ENCODE results near the gene CD46. TPM values are rescaled to one million over a fixed set of nuclear protein-coding genes. Genes with fewer than 3 reads are reported as not detected.

CD46 gene
- total RNA-seq, 1 experiment from 2014 or later = 86.4 TPM

DNA sequence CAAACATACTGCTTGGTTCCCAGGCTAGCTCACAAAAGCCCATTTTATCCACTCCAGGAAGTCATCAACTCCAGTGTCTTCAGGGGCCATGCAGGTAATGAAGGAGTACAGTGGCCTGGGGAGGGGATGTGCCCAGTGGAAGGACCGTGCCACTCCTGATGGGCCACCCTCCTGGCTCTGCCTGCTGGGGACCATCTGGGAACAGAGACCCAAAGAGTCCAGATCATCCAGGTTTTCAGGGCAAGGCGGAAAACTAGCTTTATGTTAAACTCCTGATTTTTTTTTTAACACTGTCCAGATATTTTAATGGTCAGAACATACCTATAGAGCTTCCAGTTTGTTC lies 75.6 kb downstream of the CD46 start:
- no peaks in the 10 kb centered on the region for H3K27me3 ChIP-seq
- H3K36me3 ChIP-seq = peaks cover 4% of the 10 kb centered on the region; the same call in 1 of the 2 replicates
- H3K4me3 ChIP-seq = no peak overlapping the region
- H3K9me3 ChIP-seq = no peaks in the 10 kb centered on the region
- DNase-seq = no peak

DNA sequence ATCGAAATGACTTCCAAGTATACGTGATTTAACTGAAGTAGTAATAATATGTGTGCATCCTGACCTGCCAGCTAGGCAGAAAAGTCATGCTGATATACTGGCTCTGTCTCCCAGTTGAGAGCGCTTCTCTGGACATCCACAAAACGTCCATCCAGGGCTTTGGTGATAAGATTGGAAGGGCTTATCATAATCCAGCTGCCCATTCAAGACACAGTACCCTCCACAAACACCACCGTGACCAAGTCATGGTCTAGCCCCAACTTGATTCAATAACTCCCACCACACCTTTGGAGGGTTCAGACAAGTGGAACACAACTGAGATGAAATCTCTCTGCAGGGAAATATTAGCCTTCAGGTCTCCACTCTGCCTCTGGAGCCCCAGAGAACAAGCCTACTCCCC lies 76.2 kb downstream of the CD46 start:
- Histone ChIP-seq H3K36me3 (peaks cover 4% of the 10 kb centered on the region; the same call in 1 of the 2 replicates), H3K27me3 (no peaks in the 10 kb centered on the region), H3K9me3 (no peaks in the 10 kb centered on the region), H3K4me3 (no peak overlapping the region)
- DNase-seq = no peak

DNA sequence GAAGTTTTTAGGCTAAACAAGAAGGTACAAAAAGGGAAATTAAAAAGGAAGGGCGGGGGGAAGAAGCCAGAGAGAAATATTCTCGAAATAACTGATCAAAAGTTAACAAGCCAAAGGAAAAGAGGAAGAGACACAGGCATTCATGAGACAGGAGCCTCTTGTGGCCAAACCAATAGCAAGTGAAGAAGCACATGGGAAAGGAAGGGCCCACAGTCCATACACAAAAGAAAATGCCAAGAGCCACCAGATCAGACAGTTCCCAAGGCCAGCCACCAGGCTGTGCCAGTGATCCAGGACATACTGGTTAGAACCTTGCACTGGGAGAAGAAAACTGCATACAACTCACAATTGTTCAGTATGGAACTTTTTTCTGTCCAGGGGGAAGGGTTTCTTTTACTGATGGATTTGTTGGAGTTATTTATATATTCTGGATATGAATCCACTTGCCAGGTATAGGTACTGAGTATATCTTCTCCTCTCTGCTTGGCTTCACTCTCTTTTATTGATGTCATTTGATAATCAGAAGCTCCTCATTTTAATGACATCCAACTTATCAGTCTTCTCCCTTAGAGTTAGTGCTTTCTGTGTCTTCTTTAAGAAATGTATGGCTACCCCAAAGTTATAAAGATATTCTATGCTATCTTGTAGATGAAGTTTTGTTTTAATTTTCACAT lies 76.8 kb downstream of the CD46 start:
- Histone ChIP-seq H3K9me3 (no peaks in the 10 kb centered on the region), H3K27me3 (no peaks in the 10 kb centered on the region), H3K4me3 (no peak overlapping the region), H3K36me3 (peaks cover 4% of the 10 kb centered on the region; the same call in 1 of the 2 replicates)
- peak; percentile 57 for DNase-seq

DNA sequence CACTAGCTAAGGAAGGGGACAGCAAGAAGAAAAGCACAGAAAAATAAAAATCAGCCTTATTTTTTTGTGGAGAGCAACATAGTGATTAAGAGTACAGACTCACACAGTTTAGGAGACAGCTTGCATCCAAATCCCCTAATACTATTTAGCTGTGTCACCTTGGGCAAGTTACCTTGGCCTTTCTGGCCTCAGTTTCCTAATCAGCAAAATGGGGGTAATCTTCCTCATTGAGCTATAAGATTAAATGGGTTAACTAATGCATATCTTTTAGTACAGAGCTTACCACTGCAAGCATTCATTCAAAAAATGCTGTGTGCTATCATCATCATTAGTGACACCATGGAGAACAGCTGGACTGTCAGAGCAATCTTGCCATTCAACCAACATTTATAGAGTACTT lies 77.7 kb downstream of the CD46 start:
- no peak for DNase-seq
- Histone ChIP-seq H3K36me3 (peaks cover 4% of the 10 kb centered on the region; the same call in 1 of the 2 replicates), H3K9me3 (no peaks in the 10 kb centered on the region), H3K4me3 (no peak overlapping the region), H3K27me3 (no peaks in the 10 kb centered on the region)

DNA sequence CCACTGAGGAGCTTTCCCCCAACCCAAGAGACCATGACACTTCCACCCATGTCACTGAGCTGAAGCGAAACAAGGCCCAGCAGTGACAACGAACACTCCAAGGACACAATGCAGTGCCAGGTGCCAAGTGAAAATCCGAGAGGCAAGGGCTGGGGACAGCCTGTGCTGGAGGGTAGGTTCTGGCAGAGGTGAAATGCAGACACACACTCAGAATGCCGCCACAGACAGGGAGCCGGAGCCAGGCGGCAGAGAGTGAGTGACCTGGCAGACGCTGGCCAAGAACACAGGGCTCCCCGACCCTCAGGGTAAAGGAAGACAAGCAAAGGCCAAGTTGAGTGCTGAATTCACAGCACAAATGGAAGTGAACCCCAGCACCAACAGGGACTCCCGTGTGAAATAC lies 78.9 kb downstream of the CD46 start:
- DNase-seq = no peak
- Histone ChIP-seq H3K36me3 (peaks cover 2% of the 10 kb centered on the region; the same call in 1 of the 2 replicates), H3K4me3 (no peak overlapping the region), H3K27me3 (no peaks in the 10 kb centered on the region), H3K9me3 (no peaks in the 10 kb centered on the region)

DNA sequence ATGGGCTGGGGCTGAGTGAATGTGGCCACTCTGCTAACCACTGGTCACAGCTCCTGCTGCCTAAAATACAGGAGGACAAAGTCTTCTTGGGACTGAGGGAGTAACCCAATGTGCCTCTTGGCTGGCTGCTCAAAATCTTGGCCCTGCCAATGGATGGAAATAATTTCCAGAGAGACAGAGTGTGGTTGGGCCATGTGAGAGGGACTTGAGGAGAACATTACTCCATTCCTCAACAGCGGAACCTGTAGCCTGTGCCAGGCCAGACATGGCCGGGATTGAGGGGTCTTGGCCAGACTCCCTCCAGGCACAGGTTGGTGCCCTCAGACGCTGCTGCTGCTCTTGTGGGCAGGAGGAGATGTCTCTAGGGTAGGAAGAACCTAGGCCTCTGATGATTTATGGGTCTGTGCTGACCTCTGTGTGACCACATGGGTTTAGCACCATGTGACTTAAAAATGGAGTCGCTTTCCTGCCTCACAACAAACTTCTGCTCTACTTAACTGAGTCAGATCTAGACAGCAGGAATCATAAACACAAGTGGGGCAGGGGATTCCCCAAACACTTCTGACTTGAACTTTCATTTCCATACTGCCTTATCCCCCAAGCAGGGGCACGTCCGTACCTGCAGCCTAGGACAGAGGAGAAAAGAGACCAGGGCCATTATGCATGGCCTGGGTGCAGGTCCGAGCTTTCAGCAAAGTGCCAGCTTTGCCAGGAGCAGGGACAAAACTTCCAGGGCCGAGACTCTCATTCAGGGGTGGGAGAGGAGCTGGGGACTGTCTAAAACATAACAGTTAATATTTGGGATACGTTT lies 79.9 kb downstream of the CD46 start:
- no peaks in the 10 kb centered on the region for H3K9me3 ChIP-seq

GRCh38 chr1:207832796-207833195 lies 80.9 kb downstream of the CD46 start:
- DNase-seq = no peak
- no peak overlapping the region for H3K4me3 ChIP-seq
- H3K36me3 ChIP-seq = peaks cover 2% of the 10 kb centered on the region; the same call in 1 of the 2 replicates
- no peaks in the 10 kb centered on the region for H3K27me3 ChIP-seq
- no peaks in the 10 kb centered on the region for H3K9me3 ChIP-seq

More for the DNA sequence above, 79.9 kb downstream of the CD46 start:
- Histone ChIP-seq H3K27me3 (no peaks in the 10 kb centered on the region), H3K36me3 (peaks cover 2% of the 10 kb centered on the region; the same call in 1 of the 2 replicates), H3K4me3 (no peak overlapping the region)
- no peak for DNase-seq

DNA sequence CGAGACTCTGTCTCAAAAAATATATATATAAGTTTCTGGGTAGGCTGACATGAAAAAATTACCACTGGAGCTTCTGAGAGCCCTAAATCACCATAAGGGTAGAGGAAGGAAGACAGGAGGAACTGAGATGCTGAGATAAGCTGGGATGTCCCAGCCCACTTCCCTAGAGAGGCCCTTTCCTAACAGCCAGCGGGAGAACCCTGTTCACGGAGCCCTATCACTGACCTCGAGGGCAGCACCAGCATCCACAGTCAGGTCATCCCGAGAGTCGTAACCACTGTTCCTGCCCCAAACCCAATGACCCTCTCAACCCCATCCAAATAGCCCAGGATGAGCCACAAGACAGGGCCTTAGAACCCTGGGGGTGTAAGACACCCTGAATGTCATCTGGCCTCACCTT lies 81.5 kb downstream of the CD46 start:
- Histone ChIP-seq H3K36me3 (peaks cover 2% of the 10 kb centered on the region), H3K27me3 (no peaks in the 10 kb centered on the region), H3K9me3 (no peaks in the 10 kb centered on the region), H3K4me3 (no peak overlapping the region)
- DNase-seq = no peak

DNA sequence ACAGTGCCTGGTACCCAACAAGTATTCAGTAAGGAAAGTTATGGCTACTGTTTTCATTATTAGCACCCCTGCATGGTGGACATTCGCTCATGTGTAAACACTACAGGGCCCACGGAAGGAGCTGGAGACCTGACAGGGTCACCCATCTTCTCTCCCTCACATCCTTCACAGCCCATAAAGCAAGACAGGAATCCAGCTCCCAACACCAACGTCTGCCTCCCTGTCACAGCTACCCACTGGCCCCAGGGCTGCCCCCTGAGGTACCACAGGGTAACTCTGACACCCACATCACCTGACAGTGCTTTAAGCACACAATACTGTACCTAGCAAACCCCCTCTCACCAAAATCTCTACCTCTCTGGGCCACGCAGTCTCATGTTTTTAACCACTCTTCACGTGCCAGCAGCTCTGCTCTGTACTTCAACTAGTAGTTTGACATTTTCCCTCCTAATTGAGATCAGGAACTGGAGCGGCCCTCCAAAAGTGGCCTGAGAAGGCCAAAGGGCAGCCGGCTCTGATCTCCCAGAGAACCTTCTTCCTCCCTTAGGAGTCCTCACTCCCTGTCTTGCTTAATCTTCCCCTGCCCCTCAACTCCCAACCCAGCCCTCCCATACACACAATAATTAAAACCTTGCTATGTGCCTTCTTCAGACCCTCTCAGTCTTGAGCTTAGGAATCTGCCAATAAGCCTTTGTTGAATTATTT lies 82.3 kb downstream of the CD46 start:
- peaks cover 2% of the 10 kb centered on the region for H3K36me3 ChIP-seq
- H3K27me3 ChIP-seq = no peaks in the 10 kb centered on the region
- DNase-seq = no peak
- H3K9me3 ChIP-seq = no peaks in the 10 kb centered on the region
- H3K4me3 ChIP-seq = no peak overlapping the region

- H3K36me3 ChIP-seq = peaks cover 2% of the 10 kb centered on the region
- no peaks in the 10 kb centered on the region for H3K27me3 ChIP-seq
- H3K4me3 ChIP-seq = no peak overlapping the region
- no peaks in the 10 kb centered on the region for H3K9me3 ChIP-seq
- DNase-seq = no peak
These were observed 84.1 kb downstream of the CD46 start for GRCh38 chr1:207835958-207836357.

DNA sequence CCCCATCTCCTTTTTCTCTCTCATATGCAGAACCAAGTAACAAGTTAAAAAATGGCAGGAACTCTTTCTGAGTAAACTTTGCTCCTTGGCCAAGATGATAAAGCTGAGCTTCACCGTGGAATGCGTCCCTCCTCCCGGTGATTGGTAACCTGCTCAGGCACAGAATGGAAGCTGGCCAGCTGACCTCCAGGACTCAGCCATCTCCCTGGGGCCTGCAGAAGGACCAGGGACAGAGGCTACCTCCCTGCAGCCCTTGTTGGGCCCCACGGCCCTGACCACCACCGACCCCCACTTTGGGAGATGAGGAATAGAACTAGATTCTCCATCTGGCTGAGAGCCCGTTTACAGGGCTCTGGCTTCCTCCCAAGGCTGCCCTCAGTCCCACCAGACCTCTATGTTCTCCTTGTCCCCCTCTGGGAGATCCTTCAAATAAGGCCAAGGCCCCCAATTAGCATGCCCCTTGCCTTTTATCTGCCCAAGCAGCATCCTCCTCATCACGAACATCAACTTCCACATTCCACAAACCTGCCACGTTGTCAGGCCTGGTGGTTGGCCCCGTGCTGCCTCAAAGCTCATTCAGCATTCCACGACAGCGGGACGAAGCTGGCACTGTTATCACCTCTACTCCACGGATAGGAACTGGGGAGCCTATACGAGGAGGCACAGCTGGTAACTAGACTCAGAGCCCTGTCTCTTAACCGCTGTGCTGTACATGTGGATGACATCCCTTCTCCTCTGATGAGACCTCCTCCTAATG lies 84.9 kb downstream of the CD46 start:
- no peak for DNase-seq
- Histone ChIP-seq H3K9me3 (no peaks in the 10 kb centered on the region), H3K4me3 (no peak overlapping the region), H3K27me3 (no peaks in the 10 kb centered on the region), H3K36me3 (peaks cover 2% of the 10 kb centered on the region)

GRCh38 chr1:207837673-207838072 lies 85.8 kb downstream of the CD46 start:
- no peak overlapping the region for H3K4me3 ChIP-seq
- H3K36me3 ChIP-seq = no peaks in the 10 kb centered on the region; the same call in 1 of the 2 replicates

GRCh38 chr1:207838156-207839082 lies 86.6 kb downstream of the CD46 start:
- no peak overlapping the region for H3K4me3 ChIP-seq
- no peak for DNase-seq
- no peaks in the 10 kb centered on the region for H3K9me3 ChIP-seq
- peaks cover 2% of the 10 kb centered on the region for H3K36me3 ChIP-seq
- no peaks in the 10 kb centered on the region for H3K27me3 ChIP-seq

More at GRCh38 chr1:207837673-207838072, 85.8 kb downstream of the CD46 start:
- no peaks in the 10 kb centered on the region for H3K9me3 ChIP-seq
- H3K27me3 ChIP-seq = no peaks in the 10 kb centered on the region
- no peak for DNase-seq

GRCh38 chr1:207839083-207839413 lies 87.2 kb downstream of the CD46 start:
- no peaks in the 10 kb centered on the region for H3K27me3 ChIP-seq
- no peaks in the 10 kb centered on the region for H3K9me3 ChIP-seq
- peaks cover 2% of the 10 kb centered on the region for H3K36me3 ChIP-seq
- no peak for DNase-seq
- H3K4me3 ChIP-seq = no peak overlapping the region

DNA sequence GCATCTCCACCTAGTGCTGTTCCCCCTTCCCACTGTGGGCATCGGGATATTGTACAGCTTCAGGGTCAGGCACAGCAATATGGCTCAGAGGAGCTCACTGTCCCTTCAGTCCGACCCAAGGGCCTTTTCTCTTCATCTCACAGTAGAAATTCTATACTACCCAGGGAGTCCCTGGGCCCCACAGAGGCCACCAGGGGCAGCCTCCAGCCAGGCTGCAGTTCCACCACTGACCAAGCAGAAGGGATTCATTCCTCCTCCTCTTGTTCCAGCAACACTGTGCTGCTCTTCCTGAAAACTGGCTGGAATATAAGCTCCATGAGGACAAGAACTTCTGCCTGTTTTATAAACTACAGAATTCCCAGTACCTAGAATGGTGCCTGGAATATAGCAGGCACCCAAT lies 88.5 kb downstream of the CD46 start:
- Histone ChIP-seq H3K9me3 (no peaks in the 10 kb centered on the region), H3K4me3 (no peak overlapping the region), H3K36me3 (peaks cover 5% of the 10 kb centered on the region), H3K27me3 (no peaks in the 10 kb centered on the region)
- DNase-seq = no peak

DNA sequence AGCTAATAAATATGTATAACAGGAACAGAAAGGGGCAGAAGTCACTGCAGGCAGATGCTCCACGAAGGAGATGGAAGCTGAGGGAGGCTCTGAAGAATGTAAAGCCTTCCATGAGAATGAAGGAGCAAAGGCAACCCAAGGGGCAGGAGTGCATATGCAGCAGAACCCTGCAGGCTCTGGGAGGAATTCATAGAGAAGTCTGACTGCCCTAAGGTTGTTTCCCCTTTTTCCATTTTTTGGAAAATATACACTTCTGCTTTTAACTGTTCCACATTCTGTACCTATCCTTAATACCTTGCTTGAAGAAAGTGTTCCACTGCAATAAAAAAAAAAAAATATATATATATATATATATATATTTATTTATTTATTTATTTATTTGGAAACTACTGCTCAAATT lies 89.4 kb downstream of the CD46 start:
- H3K36me3 ChIP-seq = peaks cover 5% of the 10 kb centered on the region
- H3K9me3 ChIP-seq = no peaks in the 10 kb centered on the region
- no peaks in the 10 kb centered on the region for H3K27me3 ChIP-seq
- DNase-seq = no peak
- no peak overlapping the region for H3K4me3 ChIP-seq
